CD4-positive, alpha-beta T cell (primary cell): Measurements from ENCODE around the gene RBM19. TPM values are rescaled to one million over a fixed set of nuclear protein-coding genes. Genes with fewer than 3 reads are reported as not detected.

ENCODE experiments used
- ATAC-seq: fragments of 200-7000 bp; cut with Tn5 transposase; one replicate; pipeline ENCODE4 v1.10.0; 2022; ENCODE audit warnings: mild to moderate bottlenecking; ENCODE audit not compliant: poor library complexity
- CTCF ChIA-PET: fragments of 350-600 bp; sonication (Branson Sonifier 250); formaldehyde crosslinking; loops from one replicate; lab custom pipeline; 2021; ENCODE audit warnings: antibody characterized with exemption, inconsistent platforms; lab: Charles Lee
- POLR2A ChIA-PET: fragments of 350-600 bp; sonication (Branson Sonifier 250); formaldehyde crosslinking; loops from one replicate; lab custom pipeline; 2021; ENCODE audit warnings: antibody characterized with exemption, inconsistent platforms; lab: Charles Lee
- DNase-seq, 14 experiments: peaks; one replicate each; pipeline ENCODE4 v3.0.0-alpha.2; 2013 to 2020; ENCODE audit warnings: mixed read lengths in 2 of 14
- H3K27ac ChIP-seq, 2 donors: one replicate each; pipeline versions ENCODE4 v1.5.1 to v1.7.0; 2013; ENCODE audit warnings: low read length in 2 of 2, low read depth in 1 of 2, mild to moderate bottlenecking in 1 of 2
- H3K27me3 ChIP-seq, 2 experiments: 1 replicate in 1 of 2; 2 replicates in 1 of 2; pipeline versions ENCODE4 v1.6.1 to v1.7.0; 2013; ENCODE audit warnings: low read length in 2 of 2, control low read depth in 1 of 2, mild to moderate bottlenecking in 1 of 2, moderate library complexity in 1 of 2; ENCODE audit not compliant: insufficient read depth in 2 of 2, control insufficient read depth in 1 of 2
- H3K36me3 ChIP-seq: one replicate; pipeline ENCODE4 v1.6.1; 2013; ENCODE audit warnings: low read length, control low read depth; ENCODE audit not compliant: insufficient read depth
- H3K4me1 ChIP-seq: one replicate; pipeline ENCODE4 v1.6.1; 2013; ENCODE audit warnings: low read length, control low read depth; ENCODE audit not compliant: insufficient read depth
- H3K4me3 ChIP-seq: one replicate; pipeline ENCODE4 v1.5.1; 2013; ENCODE audit warnings: mild to moderate bottlenecking, low read length, moderate library complexity
- H3K9me3 ChIP-seq, 2 experiments: 1 replicate in 1 of 2; 2 replicates in 1 of 2; pipeline versions ENCODE4 v1.6.1 to v1.7.0; 2013; ENCODE audit warnings: low read length in 2 of 2, mild to moderate bottlenecking in 2 of 2, control low read depth in 1 of 2, moderate library complexity in 1 of 2; ENCODE audit not compliant: control insufficient read depth in 1 of 2, insufficient read depth in 1 of 2
- H3K27ac Mint-ChIP-seq: one replicate; pipeline ENCODE4 v1.8.0; 2020; ENCODE audit warnings: mixed read lengths
- H3K27me3 Mint-ChIP-seq: one replicate; pipeline ENCODE4 v1.8.0; 2021; ENCODE audit warnings: mixed read lengths
- H3K36me3 Mint-ChIP-seq: one replicate; pipeline ENCODE4 v1.8.0; 2021; ENCODE audit warnings: low read depth, mixed read lengths
- H3K4me1 Mint-ChIP-seq: one replicate; pipeline ENCODE4 v1.8.0; 2021; ENCODE audit warnings: low read depth, mixed read lengths
- H3K4me3 Mint-ChIP-seq: one replicate; pipeline ENCODE4 v1.8.0; 2020; ENCODE audit warnings: mild to moderate bottlenecking, mixed read lengths
- H3K9me3 Mint-ChIP-seq: one replicate; pipeline ENCODE4 v1.8.0; 2020; ENCODE audit warnings: mixed read lengths
- CTCF ChIP-seq: fragments of 200-600 bp; IDR thresholded peaks from one replicate; pipeline ENCODE4 v1.8.0; 2022; ENCODE audit warnings: antibody characterized with exemption, mild to moderate bottlenecking
- intact Hi-C, 2 experiments: fragments of 100-400 bp; cut with DNase I in 1 of 2; cut with micrococcal nuclease in 1 of 2; formaldehyde crosslinking; loops; one replicate each; pipeline versions ENCODE4 v1.15.1 to v1.9.0; 2023 to 2025; cut with DNase I, micrococcal nuclease
- total RNA-seq, 174 experiments: library from RNA in 2 of 174; stranded (reverse) in 2 of 174; gene quantifications; one replicate each; pipeline ENCODE4 v1.2.3 and lab custom pipeline; 2021 to 2026

The RBM19 gene
- total RNA-seq, 2 experiments from 2014 or later, result 57.1 to 58.5 TPM

GRCh38 chr12:113826805-113827538, 139.2 kb downstream of the RBM19 start:
- ChIA-PET CTCF (no interaction called here), POLR2A (no interaction called here)
- Mint-ChIP-seq H3K4me1 (no peaks in the 10 kb centered on the region), H3K9me3 (no peaks in the 10 kb centered on the region), H3K36me3 (peaks cover 36% of the 10 kb centered on the region), H3K27me3 (no peaks in the 10 kb centered on the region), H3K4me3 (no peak overlapping the region), H3K27ac (no peak overlapping the region)
- intact Hi-C loops, result no loop called here
- no peak for TF ChIP-seq CTCF
- no peak overlapping the region for H3K27ac ChIP-seq
- no peak overlapping the region for H3K4me3 ChIP-seq
- H3K9me3 ChIP-seq, result no peaks in the 10 kb centered on the region
- no peak for ATAC-seq
- peaks cover 2% of the 10 kb centered on the region for H3K36me3 ChIP-seq
- H3K27me3 ChIP-seq, result no peaks in the 10 kb centered on the region
- no peaks in the 10 kb centered on the region for H3K4me1 ChIP-seq
- DNase-seq, result no peak

GRCh38 chr12:113825705-113826104, 140.4 kb downstream of the RBM19 start:
- no peaks in the 10 kb centered on the region for H3K27me3 ChIP-seq
- intact Hi-C loops, result no loop called here
- no peaks in the 10 kb centered on the region for H3K9me3 Mint-ChIP-seq
- H3K9me3 ChIP-seq, result no peaks in the 10 kb centered on the region
- no peak for TF ChIP-seq CTCF
- H3K4me1 Mint-ChIP-seq, result no peaks in the 10 kb centered on the region
- no peaks in the 10 kb centered on the region for H3K4me1 ChIP-seq
- ChIA-PET POLR2A (no interaction called here), CTCF (no interaction called here)
- peaks cover 36% of the 10 kb centered on the region for H3K36me3 Mint-ChIP-seq
- no peak overlapping the region for H3K4me3 ChIP-seq
- H3K4me3 Mint-ChIP-seq, result no peak overlapping the region
- no peaks in the 10 kb centered on the region for H3K27me3 Mint-ChIP-seq
- H3K27ac ChIP-seq, result no peak overlapping the region
- peaks cover 7% of the 10 kb centered on the region for H3K36me3 ChIP-seq
- DNase-seq (no peak), ATAC-seq (no peak)
- H3K27ac Mint-ChIP-seq, result no peak overlapping the region

- Mint-ChIP-seq H3K27me3 (no peaks in the 10 kb centered on the region), H3K4me3 (no peak overlapping the region), H3K27ac (no peak overlapping the region), H3K4me1 (no peaks in the 10 kb centered on the region), H3K36me3 (peaks cover 42% of the 10 kb centered on the region), H3K9me3 (no peaks in the 10 kb centered on the region)
- Histone ChIP-seq H3K4me1 (no peaks in the 10 kb centered on the region), H3K36me3 (peaks cover 7% of the 10 kb centered on the region), H3K27ac (no peak overlapping the region), H3K27me3 (no peaks in the 10 kb centered on the region), H3K9me3 (no peaks in the 10 kb centered on the region), H3K4me3 (no peak overlapping the region)
- ChIA-PET POLR2A (no interaction called here), CTCF (no interaction called here)
- DNase-seq (no peak), ATAC-seq (no peak)
- TF ChIP-seq CTCF, result no peak
- intact Hi-C loops, result no loop called here
Measured at GRCh38 chr12:113823816-113824215, 142.3 kb downstream of the RBM19 start.
